Measurements from ENCODE around the gene ATP10B. TPM values are rescaled to one million over a fixed set of nuclear protein-coding genes. Genes with fewer than 3 reads are reported as not detected.

ATP10B gene
- total RNA-seq, 2 donors from 2014 or later: 162 to 232 TPM

DNA sequence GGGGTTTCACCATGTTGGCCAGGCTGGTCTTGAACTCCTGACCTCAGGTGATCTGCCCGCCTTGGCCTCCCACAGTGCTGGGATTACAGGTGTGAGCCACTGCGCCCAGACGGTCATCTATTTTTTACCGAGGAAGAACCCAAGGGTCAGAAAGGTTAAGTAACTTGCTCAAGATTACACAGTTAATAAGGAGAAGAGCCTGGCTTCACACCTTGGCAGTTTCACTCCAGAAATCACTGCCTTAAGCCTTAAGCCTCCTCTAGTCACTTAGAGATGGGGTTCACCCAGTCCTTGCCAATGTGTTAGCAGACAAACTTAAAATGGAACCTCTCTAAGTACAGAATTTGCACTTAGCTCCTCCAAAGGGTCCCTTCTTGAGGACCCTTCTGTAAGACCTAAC is 314.1 kb downstream of the ATP10B start:
- no peak for DNase-seq
- Histone ChIP-seq H3K9me3 (no peaks in the 10 kb centered on the region), H3K27ac (no peak overlapping the region), H3K4me1 (no peaks in the 10 kb centered on the region), H3K36me3 (no peaks in the 10 kb centered on the region), H3K27me3 (no peaks in the 10 kb centered on the region), H3K9ac (ENCODE audit: low read depth in 2 of 2, low read length in 2 of 2) (no peak overlapping the region), H3K4me3 (no peak overlapping the region)
- intact Hi-C loops (cut with DNase I): no loop called here
- TF ChIP-seq, protein P1, sequence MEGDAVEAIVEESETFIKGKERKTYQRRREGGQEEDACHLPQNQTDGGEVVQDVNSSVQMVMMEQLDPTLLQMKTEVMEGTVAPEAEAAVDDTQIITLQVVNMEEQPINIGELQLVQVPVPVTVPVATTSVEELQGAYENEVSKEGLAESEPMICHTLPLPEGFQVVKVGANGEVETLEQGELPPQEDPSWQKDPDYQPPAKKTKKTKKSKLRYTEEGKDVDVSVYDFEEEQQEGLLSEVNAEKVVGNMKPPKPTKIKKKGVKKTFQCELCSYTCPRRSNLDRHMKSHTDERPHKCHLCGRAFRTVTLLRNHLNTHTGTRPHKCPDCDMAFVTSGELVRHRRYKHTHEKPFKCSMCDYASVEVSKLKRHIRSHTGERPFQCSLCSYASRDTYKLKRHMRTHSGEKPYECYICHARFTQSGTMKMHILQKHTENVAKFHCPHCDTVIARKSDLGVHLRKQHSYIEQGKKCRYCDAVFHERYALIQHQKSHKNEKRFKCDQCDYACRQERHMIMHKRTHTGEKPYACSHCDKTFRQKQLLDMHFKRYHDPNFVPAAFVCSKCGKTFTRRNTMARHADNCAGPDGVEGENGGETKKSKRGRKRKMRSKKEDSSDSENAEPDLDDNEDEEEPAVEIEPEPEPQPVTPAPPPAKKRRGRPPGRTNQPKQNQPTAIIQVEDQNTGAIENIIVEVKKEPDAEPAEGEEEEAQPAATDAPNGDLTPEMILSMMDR (IDR thresholded peaks at IDR 0.05): no peak

DNA sequence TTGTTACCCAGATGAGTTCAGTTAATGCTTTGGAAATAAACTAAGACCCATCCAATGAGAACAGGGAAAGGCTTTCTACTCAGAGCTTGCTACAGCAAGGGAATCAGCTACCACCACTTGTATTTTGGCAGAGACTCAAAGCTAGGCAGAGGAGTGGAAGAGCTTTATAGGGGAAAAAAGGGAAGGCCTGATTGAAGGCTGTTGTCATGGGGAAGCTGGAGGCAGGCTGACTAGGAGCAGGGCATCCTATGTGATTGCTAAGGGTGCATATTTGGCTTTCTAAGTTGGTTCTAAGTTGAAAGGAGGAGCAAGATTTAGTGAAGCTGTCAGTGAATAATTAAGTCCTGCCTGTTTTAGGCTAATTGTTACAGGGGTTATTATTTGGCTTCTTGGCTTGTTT is 314.9 kb downstream of the ATP10B start:
- H3K9me3 ChIP-seq: no peaks in the 10 kb centered on the region
- H3K4me1 ChIP-seq: no peaks in the 10 kb centered on the region
- no peak overlapping the region for H3K9ac ChIP-seq (ENCODE audit: low read depth in 2 of 2, low read length in 2 of 2)
- H3K27ac ChIP-seq: no peak overlapping the region
- no peaks in the 10 kb centered on the region for H3K36me3 ChIP-seq
- no peak for DNase-seq
- intact Hi-C loops (cut with DNase I): no loop called here
- TF ChIP-seq, protein P1 (IDR thresholded peaks at IDR 0.05): no peak
- H3K4me3 ChIP-seq: no peak overlapping the region
- H3K27me3 ChIP-seq: no peaks in the 10 kb centered on the region

DNA sequence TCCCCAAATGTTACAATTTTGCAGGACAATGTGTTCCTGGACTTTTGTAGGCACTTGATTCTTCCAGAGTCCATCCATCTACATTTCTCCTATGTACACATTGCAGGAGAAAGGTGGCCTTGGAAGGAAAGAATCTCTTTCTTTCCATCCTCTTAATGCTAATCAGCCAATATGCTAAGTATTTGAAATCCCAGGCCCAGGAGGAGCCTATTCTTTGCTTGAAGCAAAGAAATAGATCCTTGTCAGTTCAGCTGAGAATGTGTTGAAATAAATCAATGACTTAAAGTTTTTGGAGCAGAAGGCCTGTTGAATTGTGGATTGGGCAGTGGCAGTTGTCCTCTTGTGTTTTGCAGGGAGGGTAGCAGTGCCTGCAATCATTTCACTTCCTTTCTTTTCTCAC is 317.1 kb downstream of the ATP10B start:
- Histone ChIP-seq H3K36me3 (no peaks in the 10 kb centered on the region), H3K9ac (ENCODE audit: low read depth in 2 of 2, low read length in 2 of 2) (no peak overlapping the region), H3K4me1 (no peaks in the 10 kb centered on the region), H3K27ac (no peak overlapping the region), H3K27me3 (no peaks in the 10 kb centered on the region), H3K4me3 (no peak overlapping the region), H3K9me3 (no peaks in the 10 kb centered on the region)
- TF ChIP-seq, protein P1 (IDR thresholded peaks at IDR 0.05): no peak
- intact Hi-C loops (cut with DNase I): no loop called here
- no peak for DNase-seq

DNA sequence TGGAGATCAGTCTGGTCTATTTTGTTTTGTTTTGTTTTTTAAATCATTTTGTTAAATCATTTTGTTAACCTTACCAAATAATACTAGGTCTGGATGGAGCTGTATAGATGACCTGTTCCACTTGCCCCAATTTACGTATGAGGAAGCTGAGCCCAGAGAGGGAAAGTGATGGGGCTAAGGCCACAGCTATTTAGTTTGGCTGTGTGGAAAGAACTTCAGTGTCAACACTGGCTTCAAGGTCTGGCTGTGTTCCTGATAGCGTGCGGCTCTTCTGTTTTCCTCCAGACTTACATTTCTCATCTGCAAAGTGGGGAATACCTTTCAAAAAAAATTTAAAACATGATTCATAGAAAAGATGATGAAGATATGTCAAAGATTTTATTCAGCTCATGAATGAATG is 317.9 kb downstream of the ATP10B start:
- H3K4me3 ChIP-seq: no peak overlapping the region
- H3K27ac ChIP-seq: no peak overlapping the region
- intact Hi-C loops (cut with DNase I): no loop called here
- TF ChIP-seq, protein P1 (IDR thresholded peaks at IDR 0.05): no peak
- H3K9ac ChIP-seq (ENCODE audit: low read depth in 2 of 2, low read length in 2 of 2): no peak overlapping the region
- no peaks in the 10 kb centered on the region for H3K9me3 ChIP-seq
- H3K27me3 ChIP-seq: no peaks in the 10 kb centered on the region
- no peaks in the 10 kb centered on the region for H3K4me1 ChIP-seq
- no peaks in the 10 kb centered on the region for H3K36me3 ChIP-seq
- no peak for DNase-seq

DNA sequence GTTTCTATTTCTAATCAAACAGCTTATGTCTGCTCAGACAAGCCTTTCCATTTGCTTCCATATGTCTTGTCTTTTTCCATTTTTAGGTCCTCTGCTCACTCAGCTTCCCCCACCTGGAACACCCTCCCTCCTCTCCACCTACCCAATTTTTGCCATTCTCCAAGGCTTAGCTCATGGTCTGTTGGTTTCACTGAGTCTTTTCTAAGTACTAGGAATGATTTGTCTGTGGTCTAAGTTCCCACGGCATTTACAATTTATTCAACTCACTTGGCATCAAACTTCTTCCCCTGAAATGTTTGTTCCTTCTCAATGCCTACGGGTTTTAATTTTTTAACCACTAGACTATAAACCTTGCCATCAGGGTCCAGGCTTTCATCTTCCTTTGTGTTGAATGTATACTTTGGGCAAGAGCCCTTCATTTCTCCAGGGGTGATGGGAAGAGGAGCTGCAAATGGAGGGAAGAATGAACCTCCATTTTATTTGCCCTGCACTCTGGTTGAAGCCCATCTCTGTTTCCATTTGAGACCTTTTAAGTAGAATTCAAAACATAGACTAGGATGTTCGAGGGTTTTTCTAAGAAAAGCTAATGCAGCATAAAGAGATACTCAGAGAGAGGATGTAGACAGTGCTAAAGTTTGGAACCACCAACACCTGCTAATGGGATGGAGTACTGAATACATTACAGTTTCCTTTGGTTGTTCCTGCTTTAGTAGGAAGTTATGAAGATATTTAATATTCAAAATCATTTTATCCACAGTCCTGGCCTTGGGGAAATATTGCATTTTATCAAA is 326.3 kb downstream of the ATP10B start:
- no peak overlapping the region for H3K4me3 ChIP-seq
- no peaks in the 10 kb centered on the region for H3K4me1 ChIP-seq
- TF ChIP-seq, protein P1 (IDR thresholded peaks at IDR 0.05): no peak
- H3K27me3 ChIP-seq: no peaks in the 10 kb centered on the region
- intact Hi-C loops (cut with DNase I): no loop called here
- DNase-seq: no peak
- no peak overlapping the region for H3K27ac ChIP-seq
- no peaks in the 10 kb centered on the region for H3K36me3 ChIP-seq
- no peak overlapping the region for H3K9ac ChIP-seq (ENCODE audit: low read depth in 2 of 2, low read length in 2 of 2)
- H3K9me3 ChIP-seq: no peaks in the 10 kb centered on the region
